Measurements from ENCODE around the gene DCPS.

DNA sequence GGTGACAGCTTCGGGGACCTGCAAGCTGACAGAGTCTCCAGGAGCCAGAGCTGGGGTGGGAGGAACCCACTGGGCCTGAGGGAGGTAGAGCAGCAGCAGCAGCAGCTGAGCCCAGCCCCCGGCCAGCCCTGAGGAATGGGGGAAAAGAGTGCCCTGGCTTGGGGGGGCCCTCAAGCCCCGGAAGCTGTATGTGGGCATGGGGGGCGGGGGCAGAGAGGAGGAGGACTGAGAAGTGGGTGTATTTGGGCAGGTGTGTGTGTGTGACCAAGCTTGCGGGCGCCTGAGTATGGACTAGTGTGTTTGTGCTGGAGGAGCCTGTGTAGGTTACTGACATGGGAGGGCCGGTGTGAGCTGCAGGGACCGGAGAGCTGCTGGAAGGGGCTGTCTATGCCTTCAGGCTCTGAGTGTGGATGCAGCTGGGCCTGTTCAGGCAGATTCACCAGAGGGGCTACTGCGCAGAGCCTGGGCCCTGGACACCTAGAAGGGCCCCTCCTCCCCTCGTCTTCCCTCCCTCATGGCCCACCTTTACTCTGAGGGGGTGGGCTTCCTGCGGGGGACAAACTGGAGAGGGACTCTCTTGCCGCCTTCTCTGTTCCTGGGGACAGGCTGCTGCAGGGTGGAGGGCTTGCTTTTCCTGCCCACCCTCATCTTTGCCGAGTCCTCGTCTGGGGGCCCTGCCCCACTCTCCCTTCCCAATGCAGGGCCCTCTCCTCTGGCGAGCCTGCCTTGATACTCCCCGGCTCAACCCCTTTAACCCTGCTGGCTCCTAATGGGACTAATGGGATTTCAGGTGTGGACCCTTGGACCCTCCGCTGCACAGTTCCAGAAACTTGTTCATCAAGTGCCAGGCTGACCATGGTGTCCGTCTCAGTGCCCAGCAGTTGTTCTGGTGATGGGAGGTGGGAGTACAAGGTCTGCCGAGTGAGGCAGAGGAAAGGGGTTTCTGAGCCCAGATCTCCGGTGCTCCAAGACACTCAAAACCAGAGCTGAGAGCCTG is 79.8 kb downstream of the DCPS start:
- no peak for TF ChIP-seq POLR2AphosphoS5 (IDR thresholded peaks at IDR 0.05; ENCODE audit: low read depth, low read length)
- no peak for TF ChIP-seq POLR2A (IDR thresholded peaks at IDR 0.05; ENCODE audit: low read depth, low read length)
- no peak for TF ChIP-seq TAF1 (IDR thresholded peaks at IDR 0.05; ENCODE audit: low read depth, low read length)
- no peak for TF ChIP-seq SPI1 (IDR thresholded peaks at IDR 0.05; ENCODE audit: low read depth, low read length)

Measured in GM12891 (cell line).